ENCODE data around the gene ZNF266.

Gene ZNF266

GRCh38 chr19:9381361-9381785, 54.0 kb downstream of the ZNF266 start:
- Histone ChIP-seq H2AFZ (ENCODE audit: low read length) (no peak overlapping the region), H3K9ac (ENCODE audit: low read length) (no peak overlapping the region)

GRCh38 chr19:9370738-9371619, 64.4 kb downstream of the ZNF266 start:
- Histone ChIP-seq H2AFZ (ENCODE audit: low read length) (no peak overlapping the region), H3K9me3 (ENCODE audit: low read length) (peaks cover 7% of the 10 kb centered on the region; the same call in 1 of the 2 replicates), H3K4me1 (ENCODE audit: insufficient read depth, low read length, severe bottlenecking) (no peaks in the 10 kb centered on the region), H3K79me2 (ENCODE audit: insufficient read depth, low read length) (no peaks in the 10 kb centered on the region), H4K20me1 (ENCODE audit: insufficient read depth, low read length) (no peaks in the 10 kb centered on the region), H3K9me2 (ENCODE audit: low read depth, low read length) (no peaks in the 10 kb centered on the region), H3K27ac (ENCODE audit: low read depth, low read length, poor library complexity, severe bottlenecking) (no peak overlapping the region), H3K4me3 (ENCODE audit: low read depth, low read length, poor library complexity, severe bottlenecking) (no peak overlapping the region), H3K36me3 (ENCODE audit: insufficient read depth, low read length) (no peaks in the 10 kb centered on the region), H3F3A (ENCODE audit: insufficient read depth, low read length) (no peaks in the 10 kb centered on the region), H3K4me2 (ENCODE audit: low read length) (no peak overlapping the region), H3K27me3 (ENCODE audit: insufficient read depth, low read length) (no peaks in the 10 kb centered on the region), H3K9ac (ENCODE audit: low read length) (no peak overlapping the region)
- TF ChIP-seq EZH2 (IDR thresholded peaks at IDR 0.05; ENCODE audit: borderline replicate concordance, low read length) (no peak), CTCF (IDR thresholded peaks at IDR 0.05; ENCODE audit: low read length) (no peak)

More at GRCh38 chr19:9381361-9381785, 54.0 kb downstream of the ZNF266 start:
- TF ChIP-seq EZH2 (IDR thresholded peaks at IDR 0.05; ENCODE audit: borderline replicate concordance, low read length) (no peak), CTCF (IDR thresholded peaks at IDR 0.05; ENCODE audit: low read length) (no peak)
- Histone ChIP-seq H3K4me2 (ENCODE audit: low read length) (no peak overlapping the region), H3K79me2 (ENCODE audit: insufficient read depth, low read length) (no peaks in the 10 kb centered on the region), H3K27me3 (ENCODE audit: insufficient read depth, low read length) (no peaks in the 10 kb centered on the region), H3K27ac (ENCODE audit: low read depth, low read length, poor library complexity, severe bottlenecking) (no peak overlapping the region), H3K4me1 (ENCODE audit: insufficient read depth, low read length, severe bottlenecking) (no peaks in the 10 kb centered on the region), H3K9me2 (ENCODE audit: low read depth, low read length) (no peaks in the 10 kb centered on the region), H3K4me3 (ENCODE audit: low read depth, low read length, poor library complexity, severe bottlenecking) (no peak overlapping the region), H3K36me3 (ENCODE audit: insufficient read depth, low read length) (peaks cover 30% of the 10 kb centered on the region), H4K20me1 (ENCODE audit: insufficient read depth, low read length) (no peaks in the 10 kb centered on the region), H3F3A (ENCODE audit: insufficient read depth, low read length) (no peaks in the 10 kb centered on the region), H3K9me3 (ENCODE audit: low read length) (peaks cover 51% of the 10 kb centered on the region)

GRCh38 chr19:9362905-9363304, 72.5 kb downstream of the ZNF266 start, which contains the start of gene ZNF177:
TSS of gene ZNF177 (plus strand) at chr19:9363013. CDS start at chr19:9378312, 15,299 bp downstream.
- H2AFZ ChIP-seq (ENCODE audit: low read length) = no peak within 1 kb of the TSS
- no peaks in the 10 kb centered on the region for H3F3A ChIP-seq (ENCODE audit: insufficient read depth, low read length)
- no peak within 1 kb of the TSS for H3K27ac ChIP-seq (ENCODE audit: low read depth, low read length, poor library complexity, severe bottlenecking)
- no peaks in the 10 kb centered on the region for H3K79me2 ChIP-seq (ENCODE audit: insufficient read depth, low read length)
- H3K9me2 ChIP-seq (ENCODE audit: low read depth, low read length) = no peaks in the 10 kb centered on the region
- no peak within 1 kb of the TSS for H3K4me3 ChIP-seq (ENCODE audit: low read depth, low read length, poor library complexity, severe bottlenecking)
- H3K36me3 ChIP-seq (ENCODE audit: insufficient read depth, low read length) = no peaks in the 10 kb centered on the region
- TF ChIP-seq CTCF (IDR thresholded peaks at IDR 0.05; ENCODE audit: low read length) (no peak), EZH2 (IDR thresholded peaks at IDR 0.05; ENCODE audit: borderline replicate concordance, low read length) (no peak)
- no peaks in the 10 kb centered on the region for H3K27me3 ChIP-seq (ENCODE audit: insufficient read depth, low read length)
- peaks cover 3% of the 10 kb centered on the region; the same call in 1 of the 2 replicates for H3K9me3 ChIP-seq (ENCODE audit: low read length)
- no peak within 1 kb of the TSS for H3K4me2 ChIP-seq (ENCODE audit: low read length)
- H3K4me1 ChIP-seq (ENCODE audit: insufficient read depth, low read length, severe bottlenecking) = no peaks in the 10 kb centered on the region
- H4K20me1 ChIP-seq (ENCODE audit: insufficient read depth, low read length) = no peaks in the 10 kb centered on the region
- H3K9ac ChIP-seq (ENCODE audit: low read length) = no peak within 1 kb of the TSS

All from OCI-LY1 (cell line).